WTC11 (cell line): Measurements from ENCODE around the gene ASMT. TPM values are rescaled to one million over a fixed set of nuclear protein-coding genes. Genes with fewer than 3 reads are reported as not detected.

ENCODE experiments used
- ATAC-seq: fragments of 200-7000 bp; cut with Tn5 transposase; 2 replicates; pipeline ENCODE4 v1.10.0; 2021; ENCODE audit warnings: mild to moderate bottlenecking, moderate library complexity
- CTCF ChIA-PET: fragments of 300-600 bp; sonication (Branson Sonifier 250); formaldehyde crosslinking; loops from one replicate; lab custom pipeline; 2021; ENCODE audit warnings: antibody characterized with exemption; lab: Charles Lee
- POLR2A ChIA-PET: fragments of 350-600 bp; sonication (Branson Sonifier 250); formaldehyde crosslinking; loops from one replicate; lab custom pipeline; 2021; ENCODE audit warnings: antibody characterized with exemption; lab: Charles Lee
- DNase-seq: peaks from one replicate; pipeline ENCODE4 v3.0.0; 2021; ENCODE audit warnings: low spot score
- H3K27ac Mint-ChIP-seq: 2 replicates; pipeline ENCODE4 v1.8.0; 2021; ENCODE audit warnings: mixed read lengths
- H3K27me3 Mint-ChIP-seq: 2 replicates; pipeline ENCODE4 v1.8.0; 2021; ENCODE audit warnings: low read depth, mild to moderate bottlenecking, moderate library complexity, mixed read lengths
- H3K36me3 Mint-ChIP-seq: 2 replicates; pipeline ENCODE4 v1.8.0; 2021; ENCODE audit warnings: mixed read lengths
- H3K4me1 Mint-ChIP-seq: 2 replicates; pipeline ENCODE4 v1.8.0; 2022; ENCODE audit warnings: mixed read lengths
- H3K4me3 Mint-ChIP-seq: 2 replicates; pipeline ENCODE4 v1.8.0; 2021; ENCODE audit warnings: mild to moderate bottlenecking, moderate library complexity, mixed read lengths
- H3K9me3 Mint-ChIP-seq: 2 replicates; pipeline ENCODE4 v1.8.0; 2021; ENCODE audit warnings: mixed read lengths
- ATF2 ChIP-seq: sonication (generic); formaldehyde crosslinking; IDR thresholded peaks from 2 replicates; pipeline ENCODE4 v1.8.1; 2022; ENCODE audit warnings: low read depth, missing genetic modification reagents, borderline replicate concordance
- ATF6 ChIP-seq: sonication (generic); formaldehyde crosslinking; IDR thresholded peaks from 2 replicates; pipeline ENCODE4 v1.8.1; 2023; ENCODE audit warnings: mild to moderate bottlenecking, missing genetic modification reagents
- CREB1 ChIP-seq: sonication (generic); formaldehyde crosslinking; IDR thresholded peaks from 2 replicates; pipeline ENCODE4 v1.8.0; 2023; ENCODE audit warnings: mild to moderate bottlenecking, missing genetic modification reagents
- ETV6 ChIP-seq: sonication (generic); formaldehyde crosslinking; IDR thresholded peaks from 2 replicates; pipeline ENCODE4 v1.8.1; 2022; ENCODE audit warnings: mild to moderate bottlenecking, missing genetic modification reagents
- FOXK1 ChIP-seq: sonication (generic); formaldehyde crosslinking; IDR thresholded peaks from 2 replicates; pipeline ENCODE4 v1.8.0; 2022; ENCODE audit warnings: mild to moderate bottlenecking, moderate library complexity, missing genetic modification reagents
- FOXP4 ChIP-seq: sonication (generic); formaldehyde crosslinking; IDR thresholded peaks from 2 replicates; pipeline ENCODE4 v1.8.0; 2022; ENCODE audit warnings: mild to moderate bottlenecking, missing genetic modification reagents
- GABPB1 ChIP-seq: sonication (generic); formaldehyde crosslinking; IDR thresholded peaks from 2 replicates; pipeline ENCODE4 v1.8.1; 2023; ENCODE audit warnings: mild to moderate bottlenecking, missing genetic modification reagents
- GTF2I ChIP-seq: fragments of 250-450 bp; sonication (Bioruptor Pico); conservative IDR thresholded peaks from 2 replicates; pipeline ENCODE4 v1.4.0; 2021; ENCODE audit warnings: mild to moderate bottlenecking
- MXD4 ChIP-seq: fragments of 250-450 bp; sonication (Bioruptor Pico); IDR thresholded peaks from 2 replicates; pipeline ENCODE4 v1.8.0; 2021; ENCODE audit warnings: mild to moderate bottlenecking, moderate library complexity, borderline replicate concordance
- NR1H2 ChIP-seq: sonication (generic); formaldehyde crosslinking; IDR thresholded peaks from 2 replicates; pipeline ENCODE4 v1.9.0; 2021; ENCODE audit warnings: mild to moderate bottlenecking, moderate library complexity, missing genetic modification reagents
- OVOL2 ChIP-seq: fragments of 250-450 bp; sonication (Bioruptor Pico); IDR thresholded peaks from 2 replicates; pipeline ENCODE4 v1.9.0; 2021; ENCODE audit warnings: mild to moderate bottlenecking, borderline replicate concordance
- PRRX2 ChIP-seq: fragments of 250-450 bp; sonication (Bioruptor Pico); IDR thresholded peaks from 2 replicates; pipeline ENCODE4 v1.8.0; 2021; ENCODE audit warnings: mild to moderate bottlenecking
- RORB ChIP-seq: fragments of 250-450 bp; sonication (Bioruptor Pico); IDR thresholded peaks from 2 replicates; pipeline ENCODE4 v1.9.0; 2021; ENCODE audit warnings: mild to moderate bottlenecking
- SOX15 ChIP-seq: fragments of 250-450 bp; sonication (Bioruptor Pico); IDR thresholded peaks from 2 replicates; pipeline ENCODE4 v1.9.0; 2021; ENCODE audit warnings: mild to moderate bottlenecking
- TP53 ChIP-seq: sonication (generic); formaldehyde crosslinking; IDR thresholded peaks from 2 replicates; pipeline ENCODE4 v1.8.1; 2023; ENCODE audit warnings: mild to moderate bottlenecking, missing genetic modification reagents
- USF2 ChIP-seq: sonication (generic); formaldehyde crosslinking; IDR thresholded peaks from 2 replicates; pipeline ENCODE4 v1.8.1; 2023; ENCODE audit warnings: mild to moderate bottlenecking, missing genetic modification reagents, moderate library complexity
- ZBTB21 ChIP-seq: sonication (generic); formaldehyde crosslinking; IDR thresholded peaks from 2 replicates; pipeline ENCODE4 v1.8.1; 2023; ENCODE audit warnings: mild to moderate bottlenecking, missing genetic modification reagents, borderline replicate concordance
- ZBTB43 ChIP-seq: sonication (generic); formaldehyde crosslinking; IDR thresholded peaks from 2 replicates; pipeline ENCODE4 v1.8.1; 2023; ENCODE audit warnings: mild to moderate bottlenecking, missing genetic modification reagents
- ZNF425 ChIP-seq: fragments of 250-450 bp; sonication (Bioruptor Pico); conservative IDR thresholded peaks from 2 replicates; pipeline ENCODE4 v1.9.0; 2021; ENCODE audit warnings: mild to moderate bottlenecking
- total RNA-seq: library from RNA; stranded (reverse); gene quantifications from 3 replicates; pipeline ENCODE4 v1.2.3, GENCODE V29; 2021

Gene ASMT
- total RNA-seq, 1 experiment from 2014 or later, result 0.33 TPM

- ChIA-PET CTCF (no interaction called here), POLR2A (no interaction called here)
- ATAC-seq, result no peak
- Mint-ChIP-seq H3K4me1 (no peaks in the 10 kb centered on the region), H3K4me3 (no peak overlapping the region), H3K27ac (no peak overlapping the region), H3K36me3 (peaks cover 47% of the 10 kb centered on the region), H3K9me3 (no peaks in the 10 kb centered on the region), H3K27me3 (no peaks in the 10 kb centered on the region)
- no peak for TF ChIP-seq ATF2 (CRISPR knock-in tag)
- TF ChIP-seq MXD4 (CRISPR knock-in tag), result no peak
- no peak for TF ChIP-seq ZBTB43
- no peak for TF ChIP-seq NR1H2 (CRISPR knock-in tag)
- TF ChIP-seq CREB1 (CRISPR knock-in tag), result no peak
- no peak for TF ChIP-seq FOXP4 (CRISPR knock-in tag)
- no peak for TF ChIP-seq TP53
- TF ChIP-seq SOX15 (CRISPR knock-in tag), result no peak
- TF ChIP-seq GTF2I (CRISPR knock-in tag), result no peak
- no peak for TF ChIP-seq ZNF425 (CRISPR knock-in tag)
- no peak for TF ChIP-seq GABPB1 (CRISPR knock-in tag)
- TF ChIP-seq FOXK1, result no peak
- no peak for TF ChIP-seq ATF6 (CRISPR knock-in tag)
- no peak for TF ChIP-seq ETV6 (CRISPR knock-in tag)
- no peak for TF ChIP-seq RORB (CRISPR knock-in tag)
- no peak for TF ChIP-seq PRRX2
- no peak for TF ChIP-seq OVOL2 (CRISPR knock-in tag)
- TF ChIP-seq ZBTB21 (CRISPR knock-in tag), result no peak
- TF ChIP-seq USF2 (CRISPR knock-in tag), result no peak
- DNase-seq, result no peak
Measured at GRCh38 chrX:1602299-1602698, 12.6 kb upstream of the ASMT start.
